Activated B cell treated with CpG ODN at 0.5 μM for 24 hours (primary cell): ENCODE measurements around the gene VPS72. TPM values are rescaled to one million over a fixed set of nuclear protein-coding genes. Genes with fewer than 3 reads are reported as not detected.

Experiments
- ATAC-seq: fragments of 200-7000 bp; cut with Tn5 transposase; one replicate; pipeline ENCODE4 v1.10.0; 2021; ENCODE audit warnings: low read depth, mild to moderate bottlenecking, moderate library complexity
- CTCF ChIA-PET: fragments of 350-600 bp; sonication (Branson Sonifier 250); formaldehyde crosslinking; loops from one replicate; lab custom pipeline; 2021; ENCODE audit warnings: antibody characterized with exemption; lab: Charles Lee
- POLR2A ChIA-PET: fragments of 350-600 bp; sonication (Branson Sonifier 250); formaldehyde crosslinking; loops from one replicate; lab custom pipeline; 2021; ENCODE audit warnings: antibody characterized with exemption; lab: Charles Lee
- DNase-seq: peaks from one replicate; pipeline ENCODE4 v3.0.0; 2022
- H3K27ac Mint-ChIP-seq: one replicate; pipeline ENCODE4 v1.8.0; 2020; ENCODE audit warnings: mixed read lengths
- H3K27me3 Mint-ChIP-seq: one replicate; pipeline ENCODE4 v1.8.0; 2021; ENCODE audit warnings: mixed read lengths
- H3K36me3 Mint-ChIP-seq: one replicate; pipeline ENCODE4 v1.8.0; 2021; ENCODE audit warnings: low read depth, mixed read lengths
- H3K4me1 Mint-ChIP-seq: one replicate; pipeline ENCODE4 v1.8.0; 2021; ENCODE audit warnings: mixed read lengths
- H3K4me3 Mint-ChIP-seq: one replicate; pipeline ENCODE4 v1.8.0; 2020; ENCODE audit warnings: mild to moderate bottlenecking, mixed read lengths
- H3K9me3 Mint-ChIP-seq: one replicate; pipeline ENCODE4 v1.8.0; 2020; ENCODE audit warnings: mixed read lengths
- CTCF ChIP-seq: fragments of 200-600 bp; IDR thresholded peaks from one replicate; pipeline ENCODE4 v1.8.0; 2022; ENCODE audit warnings: antibody characterized with exemption, mild to moderate bottlenecking
- intact Hi-C: fragments of 100-400 bp; cut with micrococcal nuclease; formaldehyde crosslinking; loops from one replicate; pipeline ENCODE4 v1.15.1; 2024
- total RNA-seq: library from RNA; stranded (reverse); gene quantifications from 2 replicates; pipeline ENCODE4 v1.2.3, GENCODE V29; 2022

Gene VPS72
- total RNA-seq, 1 donor from 2014 or later: 58.8 TPM

DNA sequence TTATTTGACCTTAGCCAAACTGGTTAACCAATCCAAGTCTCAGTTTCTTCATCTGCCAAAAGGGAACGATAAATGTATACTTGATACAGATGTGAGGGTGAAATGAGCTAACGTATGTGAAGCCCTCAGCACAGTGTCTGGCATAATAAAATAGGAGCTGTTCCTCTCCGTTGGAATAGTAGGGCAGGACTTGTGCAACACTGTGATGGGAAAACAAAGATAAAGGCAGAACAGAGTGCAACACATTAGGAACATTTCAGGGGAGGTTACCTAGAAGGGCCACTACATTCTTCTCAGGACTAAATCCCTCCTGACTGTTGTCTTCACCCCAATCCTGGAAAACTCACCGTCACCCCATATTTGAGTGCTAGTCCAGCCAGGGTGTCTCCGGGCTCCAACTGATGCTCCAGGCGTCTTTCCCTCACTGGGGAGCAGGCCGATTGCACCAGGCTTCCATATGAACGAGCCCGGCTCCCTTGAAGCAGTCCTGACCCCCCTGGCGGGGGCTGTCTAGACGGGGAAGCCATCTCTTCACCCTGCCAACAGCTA is 25.2 kb downstream of the VPS72 start:
- ATAC-seq: no peak
- Mint-ChIP-seq H3K36me3 (peaks cover 48% of the 10 kb centered on the region), H3K4me1 (peaks cover 42% of the 10 kb centered on the region)

GRCh38 chr1:151159373-151159772 is 30.6 kb downstream of the VPS72 start:
- ATAC-seq: no peak
- H3K36me3 Mint-ChIP-seq: peaks cover 28% of the 10 kb centered on the region
- POLR2A ChIA-PET: interaction anchor here (1.2 kb wide), 2 partner anchors 42 to 50 kb away, joined by 3 read pairs; no protein-coding TSS in a partner anchor

More for the DNA sequence above, 25.2 kb downstream of the VPS72 start:
- Mint-ChIP-seq H3K27me3 (no peaks in the 10 kb centered on the region), H3K4me3 (peak overlapping the region; percentile 92), H3K9me3 (no peaks in the 10 kb centered on the region), H3K27ac (peak overlapping the region; percentile 89)
- no peak for TF ChIP-seq CTCF
- DNase-seq: no peak
- CTCF ChIA-PET: interaction anchor here (2.7 kb wide), 1 partner anchor 65 kb away, joined by 8 read pairs; no protein-coding TSS in a partner anchor
- intact Hi-C loops: loop anchor here (1.0 to 10.0 kb wide), 5 partner anchors 9 to 450 kb away; partner anchors contain the start of genes SEMA6C, SNX27 and TNFAIP8L2
- POLR2A ChIA-PET: interaction anchor here (0.5 to 2.5 kb wide), 3 partner anchors 8 to 100 kb away, joined by 4 to 22 read pairs (median 12); partner anchors contain the start of genes TNFAIP8L2 and VPS72

DNA sequence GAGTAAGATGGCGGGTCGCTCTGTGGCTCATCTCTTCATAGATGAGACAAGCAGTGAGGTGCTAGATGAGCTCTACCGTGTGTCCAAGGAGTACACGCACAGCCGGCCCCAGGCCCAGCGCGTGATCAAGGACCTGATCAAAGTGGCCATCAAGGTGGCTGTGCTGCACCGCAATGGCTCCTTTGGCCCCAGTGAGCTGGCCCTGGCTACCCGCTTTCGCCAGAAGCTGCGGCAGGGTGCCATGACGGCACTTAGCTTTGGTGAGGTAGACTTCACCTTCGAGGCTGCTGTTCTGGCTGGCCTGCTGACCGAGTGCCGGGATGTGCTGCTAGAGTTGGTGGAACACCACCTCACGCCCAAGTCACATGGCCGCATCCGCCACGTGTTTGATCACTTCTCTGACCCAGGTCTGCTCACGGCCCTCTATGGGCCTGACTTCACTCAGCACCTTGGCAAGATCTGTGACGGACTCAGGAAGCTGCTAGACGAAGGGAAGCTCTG is 31.2 kb downstream of the VPS72 start:
- POLR2A ChIA-PET: interaction anchor here (0.6 to 3.2 kb wide), 5 partner anchors 28 to 123 kb away, joined by 3 to 22 read pairs (median 4); partner anchors contain the start of genes VPS72 and ZNF687
- intact Hi-C loops: loop anchor here (5.0 kb wide), 1 partner anchor 152 kb away; the partner anchor contains the start of genes MINDY1 and PRUNE1
- peaks cover 25% of the 10 kb centered on the region for H3K36me3 Mint-ChIP-seq

More at GRCh38 chr1:151159373-151159772, 30.6 kb downstream of the VPS72 start:
- CTCF ChIA-PET: interaction anchor here (1.1 to 8.1 kb wide), 2 partner anchors 59 to 92 kb away, joined by 3 to 160 read pairs; no protein-coding TSS in a partner anchor
- H3K4me1 Mint-ChIP-seq: peaks cover 53% of the 10 kb centered on the region
- H3K27ac Mint-ChIP-seq: peak overlapping the region; percentile 75
- intact Hi-C loops: loop anchor here (5.0 kb wide), 1 partner anchor 152 kb away; the partner anchor contains the start of genes MINDY1 and PRUNE1
- no peak for TF ChIP-seq CTCF
- H3K9me3 Mint-ChIP-seq: no peaks in the 10 kb centered on the region
- H3K4me3 Mint-ChIP-seq: peak overlapping the region; percentile 19
- H3K27me3 Mint-ChIP-seq: no peaks in the 10 kb centered on the region
- DNase-seq: no peak

GRCh38 chr1:151158326-151158725 is 31.7 kb downstream of the VPS72 start:
- ATAC-seq: no peak

More for the DNA sequence above, 31.2 kb downstream of the VPS72 start:
- ATAC-seq (no peak), DNase-seq (no peak)
- Mint-ChIP-seq H3K27ac (peak overlapping the region; percentile 95), H3K4me1 (peaks cover 49% of the 10 kb centered on the region), H3K4me3 (peak overlapping the region; percentile 96), H3K27me3 (no peaks in the 10 kb centered on the region), H3K9me3 (no peaks in the 10 kb centered on the region)
- TF ChIP-seq CTCF: no peak
- CTCF ChIA-PET: interaction anchor here (1.1 to 8.1 kb wide), 3 partner anchors 58 to 134 kb away, joined by 3 to 160 read pairs (median 17); no protein-coding TSS in a partner anchor

More at GRCh38 chr1:151158326-151158725, 31.7 kb downstream of the VPS72 start:
- Mint-ChIP-seq H3K9me3 (no peaks in the 10 kb centered on the region), H3K27ac (peak overlapping the region; percentile 95), H3K4me3 (peak overlapping the region; percentile 96), H3K27me3 (no peaks in the 10 kb centered on the region), H3K36me3 (peaks cover 25% of the 10 kb centered on the region), H3K4me1 (peaks cover 49% of the 10 kb centered on the region)
- intact Hi-C loops: loop anchor here (5.0 kb wide), 1 partner anchor 151 kb away; the partner anchor contains the start of genes MINDY1 and PRUNE1
- ChIA-PET POLR2A (interaction anchor here (0.6 to 3.2 kb wide), 6 partner anchors 8 to 124 kb away, joined by 3 to 22 read pairs (median 6); partner anchors contain the start of genes LYSMD1, SCNM1, VPS72 and ZNF687), CTCF (interaction anchor here (3.0 to 8.1 kb wide), 2 partner anchors 58 to 134 kb away, joined by 17 to 160 read pairs; no protein-coding TSS in a partner anchor)
- DNase-seq: no peak
- no peak for TF ChIP-seq CTCF
